Stimulated activated CD4-positive, alpha-beta T cell treated with anti-CD3 and anti-CD28 coated beads, TNF-alpha, amount 100 ng/mL, for 48 hours (primary cell): ENCODE results near the gene SLC24A3.

Source experiments
- DNase-seq, 3 donors: peaks; one replicate each; pipeline ENCODE4 v3.0.0-alpha.2; 2020; ENCODE audit warnings: low read depth in 3 of 3

SLC24A3 gene

DNA sequence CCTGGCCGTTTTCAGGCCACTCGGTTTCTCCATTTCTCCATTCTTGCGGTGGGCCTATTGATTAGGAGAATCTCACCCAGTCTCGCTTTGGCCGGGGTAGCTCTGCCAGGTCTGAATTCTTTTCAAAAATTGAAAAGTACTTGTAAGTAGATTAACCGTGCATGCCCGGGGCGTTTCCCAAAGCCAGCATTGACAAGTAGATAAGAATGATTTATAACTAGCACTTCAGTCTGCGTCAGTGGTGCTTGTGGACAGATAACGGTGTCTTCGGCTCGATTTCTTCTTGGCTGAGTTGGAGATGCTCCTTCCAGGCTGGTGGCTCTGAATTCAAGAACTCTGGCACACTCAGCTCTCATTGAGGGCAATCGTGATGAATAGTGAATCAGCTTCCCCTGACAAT, 29.0 kb downstream of the SLC24A3 start:
- DNase-seq: no peak

DNA sequence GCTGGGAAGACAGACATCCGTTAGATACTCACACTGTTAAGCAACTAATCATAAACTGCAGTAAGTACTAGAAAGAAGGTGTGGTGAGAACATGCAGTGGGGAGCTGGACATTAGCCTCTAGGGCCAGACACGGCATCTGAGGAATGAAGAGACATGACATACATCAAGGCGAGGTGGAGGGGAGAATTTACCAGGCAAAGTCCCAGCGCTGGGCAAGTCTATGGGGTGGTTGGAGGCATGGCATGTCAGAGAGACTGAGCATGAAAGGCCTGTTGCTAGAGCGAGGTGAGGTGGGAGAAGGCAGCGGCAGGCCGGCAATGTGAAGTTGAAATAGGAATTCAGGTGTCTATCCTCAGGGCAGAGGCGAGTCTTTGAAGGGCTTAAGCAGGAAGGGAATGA, 31.8 kb downstream of the SLC24A3 start:
- no peak for DNase-seq

DNA sequence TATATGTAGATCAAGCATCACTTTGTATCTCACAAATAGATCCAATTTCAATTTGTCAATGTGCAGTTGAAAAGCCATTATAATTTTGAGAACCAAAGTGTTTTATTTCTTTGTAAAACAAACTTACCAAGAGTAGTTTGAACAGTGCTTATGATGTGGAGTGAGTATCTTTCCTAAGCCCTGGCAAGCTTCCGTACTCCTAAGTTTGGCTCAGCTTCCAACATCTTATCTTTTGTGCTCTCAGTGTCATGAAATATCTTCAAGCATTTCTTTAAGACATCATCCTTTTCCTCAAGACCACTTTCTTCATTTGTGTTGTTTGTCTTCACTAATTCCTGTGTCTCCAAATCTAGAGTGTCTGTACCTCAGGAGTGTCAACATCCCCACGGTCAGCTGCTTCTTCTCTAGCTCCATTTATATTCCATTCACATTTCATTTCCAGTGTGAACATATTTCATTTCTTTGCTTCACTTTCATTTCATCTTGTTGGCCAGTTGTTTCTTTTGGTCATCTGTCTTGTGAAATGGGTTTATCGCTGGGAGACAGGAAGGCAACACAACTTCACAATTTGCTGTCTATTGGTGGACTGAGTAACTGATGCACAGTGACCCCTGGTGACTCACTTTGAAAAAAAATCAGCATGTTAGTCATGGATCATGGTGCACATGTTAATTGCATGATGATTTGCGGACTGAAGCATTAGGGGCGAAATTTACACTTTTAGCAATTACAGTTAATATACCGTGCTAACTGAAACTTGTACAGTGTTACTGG, 36.9 kb downstream of the SLC24A3 start:
- no peak for DNase-seq

DNA sequence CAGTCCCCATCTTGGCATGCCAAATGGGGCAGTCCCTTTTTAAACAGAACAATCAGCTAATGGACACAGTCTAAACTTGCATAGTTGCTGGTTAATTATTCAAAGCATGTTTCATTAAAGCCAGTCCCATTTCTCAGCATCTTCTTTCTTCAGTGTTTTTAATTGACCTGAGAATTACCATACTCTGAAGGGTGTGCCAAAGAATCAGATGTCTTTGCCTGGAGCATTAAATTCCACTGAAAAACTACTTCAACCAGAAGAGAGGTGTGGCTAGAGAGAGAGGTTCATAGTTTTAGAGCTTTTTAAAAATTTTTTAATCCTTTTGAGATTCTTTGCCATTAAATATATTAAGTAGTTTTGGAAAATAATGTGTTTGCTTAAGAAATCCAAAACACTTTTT, 37.9 kb downstream of the SLC24A3 start:
- DNase-seq: no peak

DNA sequence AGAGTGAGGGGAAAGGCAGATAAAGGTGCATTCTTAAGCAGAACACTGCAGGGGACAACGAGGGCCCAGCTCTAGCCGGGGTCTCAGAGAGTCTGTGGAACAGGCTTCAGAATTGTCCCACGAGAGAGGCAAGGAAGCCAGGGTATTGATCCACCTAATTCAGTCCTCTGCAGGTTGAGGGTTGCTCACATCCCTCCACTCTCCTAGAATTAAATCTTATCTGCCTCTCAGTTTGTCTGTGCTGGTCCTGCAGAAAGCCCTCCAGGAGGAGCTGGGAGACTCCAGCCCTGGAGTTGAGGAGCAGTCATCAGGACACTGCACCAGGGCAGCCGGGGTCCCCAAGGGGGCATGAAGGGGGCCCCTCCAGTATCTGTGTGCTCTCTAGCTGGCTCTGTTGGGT, 39.1 kb downstream of the SLC24A3 start:
- DNase-seq: no peak

DNA sequence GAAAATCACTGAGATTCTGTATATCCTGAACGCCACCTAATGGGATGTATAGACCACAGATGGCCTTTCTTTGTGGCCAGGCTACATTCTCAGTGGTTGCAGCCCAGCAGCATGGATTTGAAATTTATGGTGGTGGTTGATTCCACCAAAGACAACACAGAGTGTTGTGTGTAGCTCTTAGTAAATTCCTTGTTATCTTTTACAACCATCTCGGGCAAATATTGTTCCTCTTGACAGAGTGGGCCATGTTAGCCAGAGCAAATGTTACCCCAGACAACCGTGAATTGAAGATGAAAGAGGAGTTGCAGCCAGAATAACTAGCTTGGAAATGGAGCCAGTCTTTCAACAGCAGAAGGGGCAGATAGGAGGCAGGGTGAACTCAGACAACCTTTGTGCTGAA, 39.5 kb downstream of the SLC24A3 start:
- DNase-seq: no peak

DNA sequence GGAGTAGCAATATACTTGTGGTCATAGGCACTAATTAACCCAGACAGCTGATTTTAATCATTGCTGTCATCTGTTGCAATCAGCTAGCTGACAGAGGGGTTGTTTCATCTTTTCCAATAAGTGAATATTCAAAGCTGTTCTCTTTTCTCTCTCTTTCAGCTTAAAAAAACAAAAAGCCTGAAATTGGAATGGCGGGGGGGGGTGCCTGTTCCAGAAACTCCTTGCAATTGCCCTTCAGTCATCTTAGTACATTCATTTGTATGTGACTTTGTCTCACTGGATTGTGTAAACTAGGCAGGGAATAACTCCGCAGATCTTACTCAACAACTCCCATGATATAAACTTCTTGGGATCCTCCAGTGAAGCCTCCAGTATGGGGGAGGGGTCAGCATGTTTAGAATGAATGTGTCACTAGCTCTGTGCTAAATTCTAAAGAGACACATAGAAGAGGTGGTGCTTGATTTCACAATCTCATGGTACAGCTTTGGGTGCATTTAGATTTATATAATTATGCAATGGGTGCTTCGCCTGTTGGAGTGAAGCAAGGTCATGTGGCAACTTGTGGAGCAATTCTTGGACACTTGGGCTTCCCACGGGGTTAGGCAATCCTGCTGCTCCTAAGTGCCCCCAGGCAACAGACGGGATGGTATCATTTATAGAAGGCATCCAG, 40.1 kb downstream of the SLC24A3 start:
- no peak for DNase-seq

DNA sequence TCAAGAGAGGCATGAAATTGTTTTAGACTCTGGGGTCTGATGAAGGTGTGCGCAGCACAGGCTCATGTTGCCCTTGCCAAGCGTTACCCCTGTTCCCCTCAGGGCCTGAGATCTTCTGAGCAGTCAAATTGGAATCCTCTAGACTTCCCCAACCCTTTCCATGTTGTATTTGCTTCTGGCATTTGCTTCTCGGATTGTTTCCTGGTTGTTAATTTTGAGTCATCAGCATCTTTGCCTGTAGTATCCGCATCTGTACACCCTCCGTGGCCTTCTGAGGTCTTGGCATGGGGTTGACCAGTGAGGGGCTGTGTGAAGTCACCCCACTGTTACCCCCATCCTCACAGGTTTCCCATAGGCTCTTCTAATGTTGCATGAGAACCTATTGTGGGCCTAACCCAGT, 40.9 kb downstream of the SLC24A3 start:
- no peak for DNase-seq

DNA sequence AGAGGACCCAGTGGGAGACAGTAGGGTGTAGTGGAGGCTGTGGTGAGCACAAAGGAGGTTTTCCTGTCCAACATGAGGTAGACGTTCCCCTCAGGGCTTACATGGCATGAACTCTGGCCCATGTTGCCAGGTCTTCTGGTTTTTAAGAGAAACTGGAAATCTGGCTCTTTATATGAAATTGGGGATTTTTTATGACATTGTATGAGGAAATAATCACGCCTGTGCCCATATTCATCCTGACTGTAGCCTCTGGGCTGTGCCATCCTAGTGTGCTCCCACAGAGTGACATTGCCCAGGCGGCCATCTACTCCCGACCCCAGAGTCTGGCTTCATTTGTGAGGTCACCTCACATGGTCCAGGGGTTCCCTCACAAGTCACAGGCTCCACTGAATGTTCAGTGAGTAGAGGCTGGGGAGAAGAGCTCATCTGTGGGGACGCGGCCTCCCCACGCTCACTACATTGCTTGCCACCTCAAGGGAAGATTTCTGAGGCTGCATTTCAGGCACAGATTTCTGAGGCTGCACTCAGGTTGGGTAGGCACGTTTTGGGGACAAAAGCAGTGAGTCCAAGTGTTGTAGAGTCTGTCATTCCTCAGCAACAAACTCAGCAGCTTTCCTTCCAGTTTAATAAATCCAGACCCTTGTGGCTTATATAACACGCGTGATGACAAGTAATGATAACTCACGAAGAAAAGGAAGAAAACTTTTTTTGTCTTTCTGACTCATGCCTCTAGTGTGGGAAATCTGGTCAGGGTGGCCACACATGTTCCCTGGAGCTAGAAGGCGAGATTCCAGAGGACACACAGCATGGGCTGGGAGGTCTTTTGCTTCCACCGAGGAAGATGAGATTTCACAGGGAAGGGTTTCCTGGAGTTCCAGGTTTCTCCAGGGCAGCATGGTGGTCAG, 41.7 kb downstream of the SLC24A3 start:
- DNase-seq: no peak

DNA sequence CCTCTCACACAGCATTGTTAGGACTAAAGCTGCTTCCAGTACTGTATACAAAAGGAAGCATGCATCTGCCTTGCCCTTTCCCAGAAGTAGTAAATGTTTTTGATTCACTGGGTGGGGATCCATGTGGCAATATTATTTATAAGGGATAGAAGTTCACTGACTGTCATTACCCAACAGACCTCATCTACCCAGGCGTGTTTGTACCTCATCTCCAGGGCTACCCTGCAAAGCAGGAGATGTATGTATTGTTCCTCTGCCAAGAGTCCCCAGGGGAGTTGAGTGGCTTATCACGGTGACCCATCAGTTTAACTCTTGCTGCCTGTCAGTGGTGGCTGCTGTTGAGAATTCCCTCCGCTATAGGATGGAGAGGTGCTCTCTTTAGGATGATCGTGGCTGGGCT, 42.5 kb downstream of the SLC24A3 start:
- no peak for DNase-seq

DNA sequence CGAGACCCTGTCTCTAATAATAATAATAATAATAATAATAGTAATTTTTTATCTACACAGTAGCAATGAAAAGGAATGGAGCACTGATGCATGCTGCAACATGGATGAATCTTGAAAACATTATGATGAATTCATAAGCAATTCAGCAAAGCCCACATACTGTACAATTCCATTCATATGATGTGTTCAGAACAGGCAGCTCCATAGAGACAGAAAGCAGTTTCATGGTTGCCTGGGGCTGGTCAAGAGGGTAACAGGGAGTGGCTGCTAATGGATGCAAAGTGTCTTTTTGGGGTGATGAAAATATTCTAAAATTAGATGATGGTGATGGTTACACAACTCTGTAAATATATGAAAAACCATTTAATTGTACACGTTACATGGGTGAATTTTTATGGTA, 43.6 kb downstream of the SLC24A3 start:
- no peak for DNase-seq

DNA sequence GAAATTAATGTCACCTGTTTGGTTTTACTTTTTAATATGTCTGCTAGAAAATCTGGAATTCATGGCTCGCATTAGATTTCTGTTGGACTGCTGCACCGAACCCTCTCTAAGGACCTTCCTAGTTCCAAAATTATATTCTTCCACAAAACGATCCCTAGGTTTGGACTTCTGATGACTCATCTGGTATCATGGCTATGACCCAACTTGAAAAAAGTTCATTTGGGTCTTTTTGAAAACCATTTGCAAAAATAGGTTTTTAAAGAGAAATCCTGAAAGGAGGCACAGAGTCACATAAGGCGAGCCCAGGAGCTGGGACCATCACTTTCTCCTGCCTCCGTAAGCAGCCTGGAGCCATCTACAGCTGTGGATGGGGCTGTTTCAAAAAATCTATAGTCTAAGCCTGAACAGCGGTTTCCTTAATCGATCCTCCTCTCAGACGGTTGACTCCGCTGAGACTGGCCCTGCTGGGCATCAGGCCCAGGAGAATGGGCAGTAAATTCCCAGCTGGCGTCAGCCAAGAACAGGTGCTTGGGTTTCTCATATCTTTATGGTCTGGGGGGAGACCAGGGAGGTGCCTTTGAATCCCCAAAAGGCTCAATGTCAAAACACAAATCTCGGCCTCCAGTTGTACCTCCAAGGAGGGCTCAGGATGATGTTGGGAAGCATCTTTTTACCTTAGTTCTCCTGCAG, 44.6 kb downstream of the SLC24A3 start:
- no peak for DNase-seq

DNA sequence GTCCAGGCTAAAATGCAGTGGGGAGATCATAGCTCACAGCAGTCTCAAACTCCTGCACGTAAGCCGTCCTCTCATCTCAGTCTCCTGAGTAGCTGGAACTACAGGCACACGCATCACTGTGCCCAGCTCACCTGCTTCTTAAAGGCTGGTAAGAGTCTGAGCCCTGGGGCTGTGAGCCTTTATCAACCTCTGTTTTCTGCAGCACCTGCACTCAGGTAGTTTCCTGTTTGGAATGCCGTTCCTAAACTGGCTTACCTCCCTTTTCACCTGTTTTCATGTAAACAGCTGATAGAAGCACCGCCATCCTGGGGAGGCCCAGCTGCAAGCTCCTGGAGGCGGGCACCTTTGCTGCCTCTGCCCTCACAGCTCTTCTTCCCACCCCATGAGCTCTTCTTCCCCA, 45.4 kb downstream of the SLC24A3 start:
- DNase-seq: no peak

DNA sequence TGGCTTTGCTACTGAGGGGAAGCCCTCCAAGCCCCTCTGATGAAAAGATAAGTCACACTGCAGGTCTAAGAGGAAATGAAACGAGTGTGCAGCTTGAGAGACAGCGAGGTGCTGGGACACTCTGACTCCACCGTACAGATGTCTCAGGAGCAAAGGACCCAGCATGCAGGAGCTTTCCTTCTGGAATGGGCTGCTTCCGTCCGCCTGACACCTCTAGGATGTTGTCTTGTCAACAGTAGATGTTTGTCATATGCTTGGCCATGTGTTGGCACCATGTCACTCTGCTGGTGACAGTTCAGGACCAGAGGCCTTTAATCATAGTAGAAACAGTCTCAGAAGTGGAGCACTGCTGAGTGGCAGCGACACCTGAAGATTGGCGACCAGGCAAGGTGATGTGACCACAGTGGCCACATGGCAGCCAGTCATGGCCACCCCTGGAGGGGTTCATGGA, 46.7 kb downstream of the SLC24A3 start:
- DNase-seq: no peak

DNA sequence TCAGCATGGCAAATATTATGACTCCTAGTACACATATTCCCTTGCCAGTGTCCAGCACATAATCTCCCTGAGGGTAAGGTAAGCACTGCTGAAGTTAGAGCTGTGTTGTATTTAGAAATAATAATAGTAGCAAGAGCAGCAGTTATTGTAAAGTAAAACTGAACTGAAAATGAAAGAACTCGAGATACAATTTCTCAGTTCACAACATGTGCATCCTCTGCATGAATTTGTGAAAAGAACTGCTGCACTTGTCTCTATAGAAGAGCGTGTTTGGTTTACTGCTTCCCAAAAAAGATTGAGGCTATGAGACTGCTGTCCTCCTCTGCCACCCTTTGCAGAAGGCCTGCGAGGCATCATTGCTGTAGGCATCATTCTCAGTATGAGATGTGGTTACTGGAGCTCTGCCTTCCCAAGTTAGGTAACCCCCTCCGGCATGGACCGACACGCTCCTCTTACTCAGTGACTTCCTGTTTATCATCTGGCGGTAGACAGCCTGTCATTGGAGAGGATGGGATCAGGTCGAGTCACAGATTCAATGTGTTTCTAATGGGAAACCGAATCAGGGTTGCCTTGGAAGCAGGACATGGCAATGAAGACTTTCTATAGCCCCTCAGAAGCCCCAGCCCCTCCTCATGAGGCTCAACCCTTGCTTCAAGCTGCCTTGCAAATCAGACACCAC, 48.1 kb downstream of the SLC24A3 start:
- DNase-seq: no peak

DNA sequence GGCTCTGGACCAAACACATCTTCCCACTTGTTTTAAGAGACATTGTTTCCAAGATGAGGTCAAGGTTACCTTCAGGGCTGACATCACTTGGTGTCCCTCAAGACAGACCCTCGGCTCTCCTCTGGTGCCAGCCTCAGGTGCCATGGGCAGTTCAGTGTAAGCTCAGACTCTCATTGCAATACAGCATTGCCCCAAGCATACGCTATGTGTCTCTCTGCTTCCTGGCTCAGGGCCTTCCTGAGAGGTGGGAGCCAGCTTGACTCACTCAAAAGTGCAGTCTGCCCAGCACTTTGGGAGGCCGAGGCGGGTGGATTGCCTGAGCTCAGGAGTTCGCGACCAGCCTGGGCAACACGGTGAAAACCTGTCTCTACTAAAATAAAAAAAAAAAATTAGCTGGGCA, 51.7 kb downstream of the SLC24A3 start:
- no peak for DNase-seq

DNA sequence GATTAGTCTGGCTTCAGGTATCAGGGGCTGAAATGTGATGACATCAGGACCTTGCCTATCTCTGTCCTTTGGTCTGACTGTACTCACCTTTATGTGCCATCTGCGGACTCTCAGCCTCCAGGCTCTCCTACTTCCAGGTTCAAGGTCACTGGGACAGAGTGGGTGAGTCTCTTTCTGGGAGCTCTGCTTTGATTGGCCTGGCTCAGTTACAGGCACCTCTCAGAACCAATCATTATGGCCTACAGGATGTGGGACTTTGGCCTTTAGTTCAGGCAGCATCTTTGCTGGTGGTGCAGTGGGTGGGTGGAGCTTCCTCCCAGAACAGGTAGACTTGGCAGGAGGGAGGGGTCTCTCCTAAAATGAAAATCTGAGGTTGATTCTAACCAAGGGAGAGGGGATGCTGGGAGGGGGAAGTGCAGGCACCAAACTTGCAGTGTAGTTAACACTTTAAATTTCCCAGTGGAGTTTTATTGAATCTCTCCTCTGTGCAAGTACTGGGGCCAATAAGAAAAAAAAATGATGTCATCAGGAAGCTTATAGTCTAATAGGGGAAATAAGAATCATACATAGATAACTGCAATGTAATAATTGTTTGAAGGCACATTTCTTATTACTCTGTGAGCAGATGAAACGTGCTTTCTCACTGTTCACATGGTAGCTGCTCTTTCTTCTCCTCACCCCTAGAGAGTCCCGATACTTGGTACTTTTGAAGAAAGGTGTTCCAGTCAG, 53.4 kb downstream of the SLC24A3 start:
- no peak for DNase-seq

DNA sequence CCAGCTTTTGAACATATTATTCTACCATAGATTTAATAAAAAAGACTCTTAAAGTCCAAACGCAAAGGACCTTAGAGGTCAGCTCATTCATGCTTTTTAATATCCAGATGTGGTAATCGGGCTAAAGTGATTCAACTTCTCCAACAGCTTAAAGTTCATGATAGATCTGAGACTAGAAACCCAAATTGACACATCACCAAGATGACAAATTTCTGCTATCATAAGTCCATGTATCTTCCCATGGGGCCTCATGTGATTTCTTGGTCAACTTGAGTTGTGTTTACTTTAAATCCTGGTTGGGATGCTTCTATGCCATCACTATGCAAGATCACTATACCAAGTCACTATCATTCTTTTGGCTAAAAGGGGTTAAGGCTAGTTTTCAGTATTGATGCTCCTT, 56.0 kb downstream of the SLC24A3 start:
- no peak for DNase-seq

DNA sequence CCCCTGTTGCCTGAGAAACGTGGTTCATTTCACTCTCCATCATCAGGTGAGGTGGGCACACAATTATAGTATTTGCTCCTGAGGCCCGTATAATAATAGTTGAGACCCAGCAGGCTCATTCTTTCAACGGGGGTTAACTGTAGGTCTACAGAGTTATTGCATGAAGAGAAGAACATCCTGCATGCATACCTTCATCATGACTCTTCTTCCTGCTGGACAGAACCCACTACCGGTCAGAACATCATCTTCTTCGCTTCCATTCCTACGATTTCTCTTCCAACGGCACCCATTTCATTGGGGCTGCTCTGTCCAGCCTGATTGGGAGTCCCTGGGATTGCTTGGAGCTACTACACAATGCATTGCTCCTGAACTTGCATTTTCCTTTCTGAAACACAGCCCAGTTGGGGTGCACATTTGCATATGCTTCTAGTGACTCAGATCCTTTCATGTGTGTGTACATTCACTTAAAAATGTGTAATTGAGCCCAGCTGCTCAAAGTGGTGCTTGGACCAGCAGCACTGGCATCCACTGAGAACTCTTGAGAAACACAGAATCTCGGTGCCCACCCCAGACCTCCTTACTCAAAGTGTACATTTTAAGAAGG, 57.4 kb downstream of the SLC24A3 start:
- no peak for DNase-seq
